Vagina (tissue), 2 donors: Measurements from ENCODE around the gene CCDC69.

ENCODE experiments used
- CTCF ChIP-seq, 3 experiments: fragments of 450-650 bp in 2 of 3; fragments of 200-600 bp in 1 of 3; sonication (generic) in 1 of 3; IDR thresholded peaks; one replicate each; pipeline ENCODE4 v1.5.1; 2017 to 2019; ENCODE audit warnings: antibody characterized with exemption in 3 of 3, mild to moderate bottlenecking in 2 of 3, moderate library complexity in 2 of 3
- POLR2A ChIP-seq, 2 donors: fragments of 450-650 bp; IDR thresholded peaks; one replicate each; pipeline ENCODE4 v1.6.1; 2017; ENCODE audit warnings: antibody characterized with exemption in 2 of 2, mild to moderate bottlenecking in 2 of 2, moderate library complexity in 2 of 2
- POLR2AphosphoS5 ChIP-seq, 2 donors: sonication (generic); formaldehyde crosslinking; IDR thresholded peaks; one replicate each; pipeline ENCODE4 v1.9.0; 2017; ENCODE audit warnings: antibody characterized with exemption in 2 of 2, mild to moderate bottlenecking in 2 of 2, low read depth in 1 of 2; ENCODE audit not compliant: insufficient read depth in 1 of 2

- TF ChIP-seq CTCF (IDR thresholded peaks at IDR 0.05) (no peak), POLR2A (IDR thresholded peaks at IDR 0.05) (no peak), POLR2AphosphoS5 (IDR thresholded peaks at IDR 0.05; ENCODE audit: insufficient read depth in 1 of 2, low read depth in 1 of 2) (no peak)
These were observed 45.5 kb downstream of the CCDC69 start for GRCh38 chr5:151178372-151178771.
